ENCODE measurements around the gene SRRM2.

The SRRM2 gene

DNA sequence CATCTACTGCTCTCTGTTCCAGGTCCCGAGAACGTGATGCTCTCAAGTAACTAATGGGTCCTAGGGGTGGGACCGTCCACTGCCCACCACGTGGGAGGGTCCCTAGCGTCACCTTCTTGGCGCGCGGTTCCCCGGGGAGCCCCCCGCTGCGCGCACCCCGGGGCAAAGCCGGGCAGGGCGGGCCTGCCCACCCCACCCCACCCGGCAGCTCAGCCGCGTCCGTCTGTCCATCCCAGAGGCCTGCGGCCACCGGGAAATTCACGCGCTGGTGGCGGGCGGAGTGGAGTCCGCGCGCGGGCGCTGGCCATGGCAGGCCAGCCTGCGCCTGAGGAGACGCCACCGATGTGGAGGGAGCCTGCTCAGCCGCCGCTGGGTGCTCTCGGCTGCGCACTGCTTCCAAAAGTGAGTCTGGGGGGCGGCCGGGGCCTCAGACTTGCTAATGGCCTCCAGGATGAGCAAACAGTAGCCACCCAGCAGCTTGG lies 46.3 kb downstream of the SRRM2 start:
- no peak for DNase-seq (ENCODE audit: low read depth)

DNA sequence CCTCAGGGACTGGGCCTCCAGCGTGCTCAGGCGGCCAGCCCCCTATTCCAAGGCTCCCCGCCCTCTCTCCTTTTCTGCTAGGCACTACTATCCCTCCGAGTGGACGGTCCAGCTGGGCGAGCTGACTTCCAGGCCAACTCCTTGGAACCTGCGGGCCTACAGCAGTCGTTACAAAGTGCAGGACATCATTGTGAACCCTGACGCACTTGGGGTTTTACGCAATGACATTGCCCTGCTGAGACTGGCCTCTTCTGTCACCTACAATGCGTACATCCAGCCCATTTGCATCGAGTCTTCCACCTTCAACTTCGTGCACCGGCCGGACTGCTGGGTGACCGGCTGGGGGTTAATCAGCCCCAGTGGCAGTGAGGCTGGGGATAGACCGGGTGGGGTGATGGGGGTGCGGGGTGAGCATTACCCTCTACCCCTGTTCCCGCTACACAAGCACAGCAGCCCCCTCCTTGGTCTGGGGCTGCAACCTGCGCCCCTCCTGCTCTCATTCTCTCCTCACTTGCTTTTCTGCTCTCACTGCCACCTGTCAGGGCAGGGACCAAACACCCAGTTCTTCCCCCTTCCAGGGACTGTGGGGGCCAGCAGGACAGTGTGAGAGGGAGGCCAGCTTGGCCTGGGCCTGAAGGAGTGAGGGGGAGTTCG lies 46.9 kb downstream of the SRRM2 start:
- no peak for DNase-seq (ENCODE audit: low read depth)

DNA sequence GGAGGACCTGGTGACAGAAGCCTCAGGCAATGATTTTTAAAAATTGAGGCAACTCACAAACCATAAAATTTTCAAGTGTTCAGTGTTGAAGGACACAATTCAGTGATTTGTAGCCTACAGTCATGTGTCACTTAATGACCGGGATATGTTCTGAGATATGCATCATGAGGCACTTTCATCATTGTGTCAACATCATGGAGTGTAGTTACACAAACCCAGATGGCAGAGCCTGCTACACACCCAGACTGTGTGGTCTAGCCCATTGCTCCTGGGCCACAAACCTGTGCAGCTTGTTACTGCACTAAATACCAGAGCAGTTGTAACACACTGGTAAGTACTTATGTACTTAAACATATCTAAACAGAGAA lies 47.4 kb downstream of the SRRM2 start:
- DNase-seq (ENCODE audit: low read depth), result no peak

GRCh38 chr16:2803545-2804195 lies 51.2 kb downstream of the SRRM2 start:
- DNase-seq (ENCODE audit: low read depth), result no peak

DNA sequence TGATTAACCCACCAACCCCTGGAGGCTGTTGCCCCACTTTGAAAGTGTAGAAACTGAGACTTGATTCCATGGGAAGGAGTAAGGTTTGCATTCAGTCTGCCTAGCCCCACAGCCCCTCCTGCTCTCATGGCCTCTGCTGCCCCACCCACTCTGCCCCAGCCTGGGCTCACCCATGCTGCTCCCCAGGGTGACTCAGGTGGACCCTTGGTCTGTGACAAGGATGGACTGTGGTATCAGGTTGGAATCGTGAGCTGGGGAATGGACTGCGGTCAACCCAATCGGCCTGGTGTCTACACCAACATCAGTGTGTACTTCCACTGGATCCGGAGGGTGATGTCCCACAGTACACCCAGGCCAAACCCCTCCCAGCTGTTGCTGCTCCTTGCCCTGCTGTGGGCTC lies 52.3 kb downstream of the SRRM2 start:
- no peak for DNase-seq (ENCODE audit: low read depth)

- DNase-seq (ENCODE audit: low read depth), result no peak
Observed at GRCh38 chr16:2806286-2806685, 53.8 kb downstream of the SRRM2 start.

DNA sequence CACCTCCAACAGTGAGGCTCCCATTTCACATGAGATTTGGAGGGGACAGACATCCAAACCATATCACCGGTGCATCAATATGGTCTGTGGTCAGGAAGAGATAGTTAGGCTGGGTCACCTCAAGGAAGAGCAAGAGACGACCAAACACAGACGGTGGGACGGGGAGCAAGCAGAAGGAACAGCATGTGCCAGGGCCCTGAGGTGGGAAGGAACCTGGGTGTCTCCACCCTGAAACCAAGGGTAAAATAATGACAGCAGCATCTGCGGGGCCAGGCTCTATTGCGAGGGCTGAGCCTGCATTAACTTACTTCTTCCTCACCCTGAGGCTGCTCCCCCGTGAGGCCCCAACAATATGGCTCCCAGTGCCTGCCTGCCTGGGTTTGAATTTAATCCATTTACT lies 55.7 kb downstream of the SRRM2 start:
- no peak for DNase-seq (ENCODE audit: low read depth)

GRCh38 chr16:2809149-2809760 lies 56.8 kb downstream of the SRRM2 start:
- DNase-seq (ENCODE audit: low read depth), result no peak

GRCh38 chr16:2810651-2811050 lies 58.2 kb downstream of the SRRM2 start:
- DNase-seq (ENCODE audit: low read depth), result no peak

GRCh38 chr16:2811703-2812471 lies 59.4 kb downstream of the SRRM2 start:
- no peak for DNase-seq (ENCODE audit: low read depth)

GRCh38 chr16:2813771-2814221 lies 61.4 kb downstream of the SRRM2 start:
- no peak for DNase-seq (ENCODE audit: low read depth)

GRCh38 chr16:2814551-2815298 lies 62.3 kb downstream of the SRRM2 start:
- DNase-seq (ENCODE audit: low read depth), result no peak

DNA sequence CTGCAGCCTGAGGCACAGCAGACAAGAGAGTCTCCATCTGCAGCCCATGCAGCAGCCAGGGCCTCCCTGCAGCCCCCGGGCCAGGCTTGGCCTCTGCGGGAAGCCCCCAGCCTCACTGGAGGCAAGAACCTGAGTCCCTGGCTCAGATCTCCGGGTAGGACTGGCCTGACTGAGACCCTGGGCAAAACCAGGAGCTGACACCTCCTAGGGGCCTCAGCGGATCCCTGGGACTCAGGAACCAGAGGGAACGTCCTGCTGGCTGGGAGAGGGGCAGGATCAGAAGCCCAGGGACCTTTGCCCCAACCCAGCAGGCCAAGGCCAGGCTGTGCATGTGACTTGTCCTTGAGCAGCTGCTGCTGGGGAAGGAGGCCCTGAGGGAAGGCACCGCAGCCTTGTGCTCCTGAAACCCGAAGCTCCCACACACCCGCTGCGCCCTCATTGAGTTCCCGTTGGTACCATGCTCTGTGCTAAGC lies 62.9 kb downstream of the SRRM2 start:
- no peak for DNase-seq (ENCODE audit: low read depth)

DNA sequence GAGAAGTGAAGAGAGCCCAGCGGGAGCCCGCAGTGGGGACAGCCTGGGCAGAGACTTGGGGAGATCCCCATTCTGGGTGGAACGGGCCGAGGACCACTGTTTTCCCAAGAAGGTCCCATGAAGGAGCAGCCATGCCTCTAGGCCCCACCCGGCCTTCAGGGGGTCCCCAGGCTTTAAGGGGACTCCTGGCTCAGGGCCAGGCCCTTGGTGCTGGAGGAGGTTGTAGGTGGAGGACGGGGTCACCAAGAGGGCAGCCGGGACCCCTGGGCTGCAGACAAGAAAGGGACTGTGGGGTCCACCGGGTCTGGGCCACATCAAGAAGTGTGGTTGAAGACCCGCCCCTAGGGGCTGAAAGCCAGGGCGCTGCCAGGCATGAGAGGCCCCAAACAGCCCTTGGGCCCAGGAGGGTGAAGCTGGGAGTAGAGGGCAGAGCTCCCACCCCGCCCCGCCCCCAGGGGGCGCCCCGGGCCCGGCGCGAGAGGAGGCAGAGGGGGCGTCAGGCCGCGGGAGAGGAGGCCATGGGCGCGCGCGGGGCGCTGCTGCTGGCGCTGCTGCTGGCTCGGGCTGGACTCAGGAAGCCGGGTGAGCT lies 64.4 kb downstream of the SRRM2 start, which contains the start of gene PRSS21:
PRSS21 (plus strand) TSS at position 487 of the 589 bp plus-strand sequence; CDS start at position 519, 32 bp downstream.
- peak; percentile 42 for DNase-seq (ENCODE audit: low read depth)

DNA sequence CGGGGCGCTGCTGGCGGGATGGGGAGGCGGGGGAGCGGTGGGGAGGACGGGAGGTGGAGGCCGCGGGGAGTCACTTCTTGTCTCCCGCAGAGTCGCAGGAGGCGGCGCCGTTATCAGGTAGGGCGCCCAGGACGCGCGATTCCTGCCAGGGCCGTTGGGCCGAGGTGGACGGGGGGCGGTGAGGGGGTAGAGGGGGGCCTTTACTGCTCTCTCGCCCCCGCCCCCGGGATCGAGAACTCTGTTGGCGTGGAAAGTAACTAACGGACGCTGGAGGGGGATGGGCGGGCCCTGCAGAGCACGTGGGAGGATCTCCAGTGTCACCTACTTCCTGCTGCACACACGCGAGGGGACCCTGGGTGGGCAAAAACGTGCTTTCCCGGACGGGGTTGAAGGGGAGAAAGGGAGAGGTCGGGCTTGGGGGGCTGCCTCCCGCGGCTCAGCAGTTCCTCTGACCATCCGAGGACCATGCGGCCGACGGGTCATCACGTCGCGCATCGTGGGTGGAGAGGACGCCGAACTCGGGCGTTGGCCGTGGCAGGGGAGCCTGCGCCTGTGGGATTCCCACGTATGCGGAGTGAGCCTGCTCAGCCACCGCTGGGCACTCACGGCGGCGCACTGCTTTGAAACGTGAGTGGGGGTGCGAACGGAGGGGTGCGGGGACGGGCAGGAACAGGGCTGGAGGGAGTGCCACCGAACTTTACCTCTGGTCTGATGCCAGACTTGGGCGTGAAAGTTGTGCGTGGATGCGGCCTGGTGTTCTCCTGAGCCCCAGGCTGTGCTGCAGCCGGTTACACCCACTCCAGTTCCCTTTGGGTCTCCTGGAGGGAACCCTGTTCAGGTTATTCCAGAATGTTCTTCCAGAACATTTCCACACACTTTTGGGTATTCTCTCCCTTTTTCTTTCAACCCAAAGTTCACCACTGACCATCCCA lies 65.2 kb downstream of the SRRM2 start:
- no peak for DNase-seq (ENCODE audit: low read depth)

DNA sequence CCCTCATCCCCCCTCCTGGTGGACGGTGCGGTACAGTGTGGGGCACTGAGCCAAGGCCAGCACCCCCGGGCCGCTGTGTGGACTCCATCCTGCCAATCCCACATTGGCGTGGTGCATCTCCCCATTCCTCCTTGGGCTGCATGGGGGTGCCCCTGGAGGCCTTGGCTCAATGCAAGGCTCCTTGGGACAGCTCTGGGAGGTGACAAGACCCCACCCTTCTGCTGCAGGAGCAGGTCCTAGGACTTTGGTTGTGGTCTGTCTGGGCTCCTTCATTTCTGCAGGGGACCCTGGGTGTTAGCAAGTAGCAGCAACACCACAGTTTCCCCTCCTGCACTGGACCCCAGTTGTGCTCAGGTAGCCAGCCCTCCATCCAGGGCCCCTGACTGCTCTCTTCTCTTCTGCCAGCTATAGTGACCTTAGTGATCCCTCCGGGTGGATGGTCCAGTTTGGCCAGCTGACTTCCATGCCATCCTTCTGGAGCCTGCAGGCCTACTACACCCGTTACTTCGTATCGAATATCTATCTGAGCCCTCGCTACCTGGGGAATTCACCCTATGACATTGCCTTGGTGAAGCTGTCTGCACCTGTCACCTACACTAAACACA lies 65.9 kb downstream of the SRRM2 start:
- DNase-seq (ENCODE audit: low read depth), result no peak

GRCh38 chr16:2819179-2819938 lies 66.9 kb downstream of the SRRM2 start:
- no peak for DNase-seq (ENCODE audit: low read depth)

DNA sequence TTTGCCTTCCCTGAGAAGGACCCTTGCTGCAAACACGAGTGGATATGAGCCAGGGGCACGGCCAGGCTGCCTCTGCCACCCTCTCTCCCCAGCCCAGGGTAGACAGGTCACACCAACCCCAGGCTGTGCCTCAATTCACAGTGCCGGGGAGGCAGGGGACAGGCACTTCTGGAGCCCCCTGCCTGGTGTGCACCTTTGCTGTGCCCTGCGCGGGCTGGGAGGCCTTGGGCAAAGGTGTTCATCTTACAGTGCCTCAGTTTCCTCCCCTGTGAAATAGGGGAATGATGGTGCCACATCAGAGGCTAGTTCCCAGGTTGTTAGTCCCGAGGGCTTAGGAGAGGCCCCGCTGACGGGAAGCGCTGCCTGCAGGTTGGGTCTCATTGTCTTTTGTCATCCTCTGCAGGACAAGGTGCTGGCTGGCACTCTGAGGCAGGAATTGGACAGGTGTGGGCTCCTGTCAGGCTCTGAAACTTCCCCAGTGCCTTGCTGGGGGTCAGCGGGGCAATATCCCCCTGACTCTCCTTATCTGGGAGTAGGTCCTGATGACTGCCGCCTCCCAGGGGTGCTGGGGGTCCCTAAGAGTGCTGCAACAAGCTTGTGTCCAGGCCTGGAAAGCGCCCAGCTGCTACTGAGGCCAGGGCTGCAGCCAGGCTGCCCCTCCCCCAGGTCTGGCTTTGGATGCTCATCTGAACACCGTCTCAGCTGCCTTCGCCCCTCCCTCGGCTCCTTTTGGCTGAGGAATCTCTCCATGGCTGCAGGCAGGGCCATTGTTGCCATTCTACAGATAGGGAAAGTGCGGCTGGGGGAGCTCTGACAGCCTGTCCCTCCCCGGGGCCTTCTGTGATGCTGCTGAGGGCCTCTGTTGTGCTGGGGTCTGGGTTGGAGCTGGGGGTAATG lies 67.7 kb downstream of the SRRM2 start:
- DNase-seq (ENCODE audit: low read depth), result no peak

Measured in activated T-cell treated with anti-CD3 and anti-CD28 coated beads for 48 hours (primary cell).